ENCODE measurements around the gene LRRC74A. TPM values are rescaled to one million over a fixed set of nuclear protein-coding genes. Genes with fewer than 3 reads are reported as not detected.

The LRRC74A gene
- total and polyA plus RNA-seq, 2 of the 4 experiments (the other 2 are of a cell fraction), result not detected

GRCh38 chr14:76842414-76842813 is 16.2 kb downstream of the LRRC74A start:
- H2AK5ac ChIP-seq (ENCODE audit: low read depth, low read length), result no peak overlapping the region
- no peak overlapping the region for H3K9ac ChIP-seq (ENCODE audit: low read depth, low read length)
- in situ Hi-C loops (cut with MboI; ENCODE audit: low sequenced_read_pairs) (no loop called here), dilution Hi-C loops (cut with HindIII; ENCODE audit: low sequenced_read_pairs, unreplicated experiment) (no loop called here), intact Hi-C loops (cut with micrococcal nuclease) (no loop called here)
- CTCF ChIA-PET, result no interaction called here
- H2BK120ac ChIP-seq (ENCODE audit: low read depth, low read length), result no peak overlapping the region
- DNase-seq, result no peak
- H3K27ac ChIP-seq (ENCODE audit: insufficient read depth, low read length), result no peak overlapping the region
- no peak overlapping the region for H2BK20ac ChIP-seq (ENCODE audit: low read depth, low read length)
- no peak overlapping the region for H3K4me3 ChIP-seq (ENCODE audit: insufficient read depth, low read depth, low read length)
- no peak overlapping the region for H4K91ac ChIP-seq (ENCODE audit: insufficient read depth, low read depth, low read length)
- H3K18ac ChIP-seq (ENCODE audit: low read depth, low read length), result no peak overlapping the region
- BruUV-seq (replicated peaks), result no TSS peak
- no peaks in the 10 kb centered on the region for H4K20me1 ChIP-seq (ENCODE audit: insufficient read depth, low read length)
- H3K4ac ChIP-seq (ENCODE audit: low read depth, low read length), result no peak overlapping the region
- POLR2A ChIA-PET (ENCODE audit: unreplicated experiment), result no interaction called here
- no peak overlapping the region for H4K8ac ChIP-seq (ENCODE audit: low read depth in 2 of 2, low read length in 2 of 2)
- H3K56ac ChIP-seq (ENCODE audit: extremely low read depth, insufficient read depth, low read length), result no peak overlapping the region
- H2AFZ ChIP-seq (replicated peaks; ENCODE audit: low read length, poor library complexity), result no peak overlapping the region
- H3K79me1 ChIP-seq (ENCODE audit: low read depth in 1 of 2, low read length in 2 of 2), result no peaks in the 10 kb centered on the region
- TF ChIP-seq USF2 (IDR thresholded peaks at IDR 0.05; ENCODE audit: low read depth, low read length), result no peak
- no peak overlapping the region for H2BK15ac ChIP-seq (ENCODE audit: low read depth, low read length)
- no peaks in the 10 kb centered on the region for H3K9me3 ChIP-seq (ENCODE audit: control insufficient read depth, insufficient read depth, low read length)
- H3K9me1 ChIP-seq (ENCODE audit: insufficient read depth, low read length), result no peaks in the 10 kb centered on the region
- H3K4me1 ChIP-seq (ENCODE audit: control insufficient read depth, insufficient read depth, low read length), result no peaks in the 10 kb centered on the region
- H3K27me3 ChIP-seq (ENCODE audit: control insufficient read depth, insufficient read depth, low read length), result peaks cover 8% of the 10 kb centered on the region
- no peak overlapping the region for H3K14ac ChIP-seq (replicated peaks; ENCODE audit: low read depth, low read length)
- H4K5ac ChIP-seq (ENCODE audit: low read depth, low read length), result no peak overlapping the region
- no peaks in the 10 kb centered on the region for H3K36me3 ChIP-seq (ENCODE audit: control insufficient read depth, insufficient read depth, low read length)
- ATAC-seq (ENCODE audit: low read depth), result no peak
- H2AK9ac ChIP-seq (replicated peaks; ENCODE audit: low read depth, low read length, poor library complexity), result no peak overlapping the region
- no peak overlapping the region for H3K4me2 ChIP-seq (ENCODE audit: low read depth, low read length)
- H2BK5ac ChIP-seq (ENCODE audit: low read depth, low read length, poor library complexity, severe bottlenecking), result no peak overlapping the region
- no peak overlapping the region for H3K23ac ChIP-seq (ENCODE audit: low read depth, low read length)

Data from IMR-90 (cell line).